ENCODE data around the gene TMEM63A. TPM values are rescaled to one million over a fixed set of nuclear protein-coding genes. Genes with fewer than 3 reads are reported as not detected.

The TMEM63A gene
- polyA plus RNA-seq, 1 of the 3 experiments (the other 2 are of a cell fraction) = 13.5 TPM

GRCh38 chr1:225887030-225887314, 4.8 kb upstream of the TMEM63A start:
- ChIA-PET POLR2A (no interaction called here), CTCF (interaction anchor here (1.1 kb wide), 1 partner anchor 412 kb away, joined by 4 read pairs; no protein-coding TSS in a partner anchor)
- no peaks in the 10 kb centered on the region for H4K20me1 ChIP-seq (ENCODE audit: insufficient read depth)

DNA sequence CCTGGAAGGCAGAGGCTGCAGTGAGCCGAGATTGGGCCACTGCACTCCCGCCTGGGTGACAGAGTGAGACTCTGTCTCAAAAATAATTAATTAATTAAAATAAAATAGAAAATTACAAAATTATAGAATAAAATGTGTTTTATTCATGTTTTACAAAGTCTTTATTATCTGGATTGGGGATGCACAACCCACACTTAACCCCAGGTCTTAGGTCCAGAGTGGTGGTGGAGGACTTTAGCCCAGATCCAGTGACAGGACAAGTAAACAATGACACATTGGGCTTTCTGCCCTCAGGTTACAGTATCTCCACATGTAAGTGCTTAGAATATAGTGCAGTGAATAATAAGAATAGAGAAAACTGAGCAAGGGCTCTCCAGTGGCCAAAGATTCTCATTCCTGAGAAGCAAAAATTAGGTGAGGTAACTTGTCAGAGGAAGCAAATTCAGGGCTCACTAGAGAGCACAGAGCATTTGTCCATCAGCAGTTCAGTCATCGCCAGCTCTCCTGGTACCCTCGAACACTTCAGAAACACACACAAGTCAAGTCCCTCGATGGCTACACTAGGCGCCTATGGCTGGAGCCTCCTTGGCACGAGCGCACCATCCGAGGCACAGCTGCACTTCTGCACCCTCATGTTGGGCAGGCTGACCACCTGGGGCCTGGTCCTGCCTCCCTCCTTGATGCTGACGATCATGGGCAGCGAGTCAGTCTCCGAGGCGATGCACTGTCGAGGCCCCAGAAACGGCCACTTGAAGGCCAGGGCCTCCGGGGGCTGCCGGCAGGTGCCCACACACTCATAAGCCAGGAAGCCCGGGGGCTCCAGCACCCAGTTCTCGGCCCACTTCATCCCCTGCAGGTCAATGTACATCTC, 4.2 kb upstream of the TMEM63A start:
- 89% methylated on average over 10 of the region's 19 CpGs for WGBS (ENCODE audit: low lambda C conversion rate)
- no peak for DNase-seq
- no peaks in the 10 kb centered on the region for H4K20me1 ChIP-seq (ENCODE audit: insufficient read depth)
- H3K4me1 ChIP-seq (ENCODE audit: control insufficient read depth in 1 of 2, insufficient read depth in 2 of 2, low read depth in 1 of 2, low read length in 1 of 2) = peaks cover 0 to 3% of the 10 kb centered on the region in 2 experiments; a peak in 1 of 4 replicates
- no peak overlapping the region for H2AFZ ChIP-seq (ENCODE audit: low read depth)
- H3K9me3 ChIP-seq = no peaks in the 10 kb centered on the region
- H3K27me3 ChIP-seq (ENCODE audit: insufficient read depth) = no peaks in the 10 kb centered on the region
- H3F3A ChIP-seq (replicated peaks; ENCODE audit: insufficient read depth) = no peaks in the 10 kb centered on the region
- CTCF ChIA-PET = interaction anchor here (1.1 kb wide), 1 partner anchor 412 kb away, joined by 4 read pairs; no protein-coding TSS in a partner anchor
- no peak overlapping the region for H3K4me3 ChIP-seq (ENCODE audit: low read depth in 2 of 2, low read length in 1 of 2)
- no peaks in the 10 kb centered on the region for H3K9me2 ChIP-seq
- H3K9ac ChIP-seq = no peak overlapping the region
- POLR2A ChIA-PET = no interaction called here
- H3K79me2 ChIP-seq (ENCODE audit: insufficient read depth) = peaks cover 6% of the 10 kb centered on the region; the same call in 1 of the 2 replicates
- H3K36me3 ChIP-seq (replicated peaks in 1 of 2; ENCODE audit: control insufficient read depth in 1 of 2, insufficient read depth in 2 of 2, low read length in 1 of 2) = no peaks in the 10 kb centered on the region
- TF ChIP-seq, protein P1, sequence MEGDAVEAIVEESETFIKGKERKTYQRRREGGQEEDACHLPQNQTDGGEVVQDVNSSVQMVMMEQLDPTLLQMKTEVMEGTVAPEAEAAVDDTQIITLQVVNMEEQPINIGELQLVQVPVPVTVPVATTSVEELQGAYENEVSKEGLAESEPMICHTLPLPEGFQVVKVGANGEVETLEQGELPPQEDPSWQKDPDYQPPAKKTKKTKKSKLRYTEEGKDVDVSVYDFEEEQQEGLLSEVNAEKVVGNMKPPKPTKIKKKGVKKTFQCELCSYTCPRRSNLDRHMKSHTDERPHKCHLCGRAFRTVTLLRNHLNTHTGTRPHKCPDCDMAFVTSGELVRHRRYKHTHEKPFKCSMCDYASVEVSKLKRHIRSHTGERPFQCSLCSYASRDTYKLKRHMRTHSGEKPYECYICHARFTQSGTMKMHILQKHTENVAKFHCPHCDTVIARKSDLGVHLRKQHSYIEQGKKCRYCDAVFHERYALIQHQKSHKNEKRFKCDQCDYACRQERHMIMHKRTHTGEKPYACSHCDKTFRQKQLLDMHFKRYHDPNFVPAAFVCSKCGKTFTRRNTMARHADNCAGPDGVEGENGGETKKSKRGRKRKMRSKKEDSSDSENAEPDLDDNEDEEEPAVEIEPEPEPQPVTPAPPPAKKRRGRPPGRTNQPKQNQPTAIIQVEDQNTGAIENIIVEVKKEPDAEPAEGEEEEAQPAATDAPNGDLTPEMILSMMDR (IDR thresholded peaks at IDR 0.05) = no peak
- TF ChIP-seq CHD2 (IDR thresholded peaks at IDR 0.05; ENCODE audit: low read length, partially characterized antibody) = no peak
- TF ChIP-seq TCF12 (IDR thresholded peaks at IDR 0.05) = no peak
- no peak for TF ChIP-seq GATA2 (CRISPR knock-in tag; IDR thresholded peaks at IDR 0.05)
- TF ChIP-seq, protein P2, sequence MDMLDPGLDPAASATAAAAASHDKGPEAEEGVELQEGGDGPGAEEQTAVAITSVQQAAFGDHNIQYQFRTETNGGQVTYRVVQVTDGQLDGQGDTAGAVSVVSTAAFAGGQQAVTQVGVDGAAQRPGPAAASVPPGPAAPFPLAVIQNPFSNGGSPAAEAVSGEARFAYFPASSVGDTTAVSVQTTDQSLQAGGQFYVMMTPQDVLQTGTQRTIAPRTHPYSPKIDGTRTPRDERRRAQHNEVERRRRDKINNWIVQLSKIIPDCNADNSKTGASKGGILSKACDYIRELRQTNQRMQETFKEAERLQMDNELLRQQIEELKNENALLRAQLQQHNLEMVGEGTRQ (IDR thresholded peaks at IDR 0.05; ENCODE audit: borderline replicate concordance, low read depth, low read length) = no peak
- TF ChIP-seq RAD21 (IDR thresholded peaks at IDR 0.05; ENCODE audit: low read length) = no peak
- TF ChIP-seq USF1 (IDR thresholded peaks at IDR 0.05; ENCODE audit: borderline replicate concordance, low read depth) = no peak
- no peak for TF ChIP-seq SIN3A (IDR thresholded peaks at IDR 0.05; ENCODE audit: borderline replicate concordance, low read depth, low read length)
- TF ChIP-seq NFIC (IDR thresholded peaks at IDR 0.05; ENCODE audit: borderline replicate concordance) = no peak
- TF ChIP-seq MXI1 (IDR thresholded peaks at IDR 0.05; ENCODE audit: low read depth, low read length) = no peak
- TF ChIP-seq RFX5 (IDR thresholded peaks at IDR 0.05; ENCODE audit: low read length) = no peak
- TF ChIP-seq TEAD4 (IDR thresholded peaks at IDR 0.05; ENCODE audit: borderline replicate concordance, insufficient read depth) = no peak
- no peak for TF ChIP-seq SMC3 (IDR thresholded peaks at IDR 0.05; ENCODE audit: low read depth, low read length)
- no peak for TF ChIP-seq ELF1 (IDR thresholded peaks at IDR 0.05)
- TF ChIP-seq RXRA (IDR thresholded peaks at IDR 0.05; ENCODE audit: borderline replicate concordance, low read depth) = no peak
- no peak overlapping the region for H3K4me2 ChIP-seq
- H3K27ac ChIP-seq (ENCODE audit: low read depth in 2 of 2, low read length in 1 of 2) = no peak overlapping the region

More at GRCh38 chr1:225887030-225887314, 4.8 kb upstream of the TMEM63A start:
- H3K4me1 ChIP-seq (ENCODE audit: control insufficient read depth in 1 of 2, insufficient read depth in 2 of 2, low read depth in 1 of 2, low read length in 1 of 2) = no peaks in the 10 kb centered on the region; a peak in 1 of 4 replicates
- no peak overlapping the region for H3K27ac ChIP-seq (ENCODE audit: low read depth in 2 of 2, low read length in 1 of 2)
- H3K9ac ChIP-seq = no peak overlapping the region
- no peaks in the 10 kb centered on the region for H3F3A ChIP-seq (replicated peaks; ENCODE audit: insufficient read depth)
- TF ChIP-seq RFX5 (IDR thresholded peaks at IDR 0.05; ENCODE audit: low read length) = no peak
- TF ChIP-seq MEF2A (IDR thresholded peaks at IDR 0.05; ENCODE audit: borderline replicate concordance, low read depth) = no peak
- no peak for TF ChIP-seq TEAD4 (IDR thresholded peaks at IDR 0.05; ENCODE audit: borderline replicate concordance, insufficient read depth)
- no peaks in the 10 kb centered on the region for H3K9me2 ChIP-seq
- H3K9me3 ChIP-seq = no peaks in the 10 kb centered on the region
- no peaks in the 10 kb centered on the region for H3K36me3 ChIP-seq (replicated peaks in 1 of 2; ENCODE audit: control insufficient read depth in 1 of 2, insufficient read depth in 2 of 2, low read length in 1 of 2)
- H3K4me2 ChIP-seq = no peak overlapping the region
- H2AFZ ChIP-seq (ENCODE audit: low read depth) = no peak overlapping the region
- 0 out of 2 replicates have a peak, but pooled peaks cover under 1% of the 10 kb centered on the region for H3K79me2 ChIP-seq (ENCODE audit: insufficient read depth)
- H3K27me3 ChIP-seq (ENCODE audit: insufficient read depth) = no peaks in the 10 kb centered on the region
- H3K4me3 ChIP-seq (ENCODE audit: low read depth in 2 of 2, low read length in 1 of 2) = no peak overlapping the region
- no peak for DNase-seq
- 100% methylated on average over 3 of the region's 7 CpGs for WGBS (ENCODE audit: low lambda C conversion rate)

All from SK-N-SH (cell line).